IPS-18a (cell line): ENCODE results near the gene PKM.
"Not testable (repeated sequence)": the region's sequence is repeated elsewhere in the genome, so short reads cannot be mapped to it uniquely, and the experiment has no call there.

Experiments used
- H3K27ac ChIP-seq: one replicate; pipeline ENCODE4 v1.5.1; 2013; ENCODE audit warnings: low read length
- H3K27me3 ChIP-seq: one replicate; pipeline ENCODE4 v1.6.1; 2013; ENCODE audit warnings: mild to moderate bottlenecking, low read length; ENCODE audit not compliant: control insufficient read depth, insufficient read depth
- H3K36me3 ChIP-seq: one replicate; pipeline ENCODE4 v1.6.1; 2013; ENCODE audit warnings: low read depth, low read length; ENCODE audit not compliant: control insufficient read depth
- H3K4me1 ChIP-seq: one replicate; pipeline ENCODE4 v1.6.1; 2013; ENCODE audit warnings: low read depth, low read length; ENCODE audit not compliant: control insufficient read depth
- H3K4me3 ChIP-seq: one replicate; pipeline ENCODE4 v1.5.1; 2013; ENCODE audit warnings: low read length
- H3K9ac ChIP-seq: one replicate; pipeline ENCODE4 v1.6.1; 2013; ENCODE audit warnings: mild to moderate bottlenecking, low read length, moderate library complexity
- H3K9me3 ChIP-seq: one replicate; pipeline ENCODE4 v1.6.1; 2013; ENCODE audit warnings: low read depth, low read length; ENCODE audit not compliant: control insufficient read depth

Gene PKM

GRCh38 chr15:72231066-72231832 is at the start of gene PKM:
Gene PKM, minus strand, starts transcription at chr15:72231190. Its CDS starts 12,093 bp downstream, at chr15:72219097.
- Histone ChIP-seq H3K4me1 (peaks cover 29% of the 10 kb centered on the region), H3K9me3 (no peaks in the 10 kb centered on the region), H3K27me3 (peaks cover 56% of the 10 kb centered on the region)

GRCh38 chr15:72280751-72281150 is 49.8 kb upstream of the PKM start:
- no peaks in the 10 kb centered on the region for H3K4me1 ChIP-seq
- H3K4me3 ChIP-seq: no peak overlapping the region
- peaks cover 17% of the 10 kb centered on the region for H3K27me3 ChIP-seq
- H3K9ac ChIP-seq: no peak overlapping the region
- no peaks in the 10 kb centered on the region for H3K36me3 ChIP-seq
- H3K9me3 ChIP-seq: no peaks in the 10 kb centered on the region
- no peak overlapping the region for H3K27ac ChIP-seq

More at GRCh38 chr15:72231066-72231832, at the start of gene PKM:
- H3K4me3 ChIP-seq: peak within 1 kb of the TSS; percentile 92
- peak within 1 kb of the TSS; percentile 88 for H3K27ac ChIP-seq
- H3K36me3 ChIP-seq: no peaks in the 10 kb centered on the region
- peak within 1 kb of the TSS; percentile 95 for H3K9ac ChIP-seq

- Histone ChIP-seq H3K27ac (no peak overlapping the region), H3K4me3 (no peak overlapping the region), H3K9me3 (no peaks in the 10 kb centered on the region), H3K4me1 (no peaks in the 10 kb centered on the region), H3K9ac (no peak overlapping the region), H3K27me3 (peaks cover 25% of the 10 kb centered on the region), H3K36me3 (no peaks in the 10 kb centered on the region)
These were observed 47.7 kb upstream of the PKM start for GRCh38 chr15:72278737-72279136.

- H3K9ac ChIP-seq: no peak overlapping the region
- no peak overlapping the region for H3K27ac ChIP-seq
- H3K4me1 ChIP-seq: peaks cover 7% of the 10 kb centered on the region
- no peaks in the 10 kb centered on the region for H3K36me3 ChIP-seq
- peaks cover 25% of the 10 kb centered on the region for H3K27me3 ChIP-seq
- no peaks in the 10 kb centered on the region for H3K9me3 ChIP-seq
- H3K4me3 ChIP-seq: no peak overlapping the region
These were observed 45.3 kb upstream of the PKM start for GRCh38 chr15:72276326-72276700.

- H3K27ac ChIP-seq, H3K9ac ChIP-seq, H3K4me1 ChIP-seq, H3K9me3 ChIP-seq, H3K4me3 ChIP-seq, H3K36me3 ChIP-seq: not testable (repeated sequence)
- peaks cover 25% of the 10 kb centered on the region for H3K27me3 ChIP-seq
These were observed 44.8 kb upstream of the PKM start for GRCh38 chr15:72275635-72276325.

- Histone ChIP-seq H3K9ac (peak overlapping the region; percentile 59), H3K27ac (no peak overlapping the region), H3K4me3 (peak overlapping the region; percentile 86), H3K36me3 (peaks cover 1% of the 10 kb centered on the region), H3K27me3 (peaks cover 7% of the 10 kb centered on the region), H3K9me3 (no peaks in the 10 kb centered on the region), H3K4me1 (peaks cover 7% of the 10 kb centered on the region)
These were observed 42.0 kb upstream of the PKM start for GRCh38 chr15:72272997-72273352.

- peaks cover 4% of the 10 kb centered on the region for H3K36me3 ChIP-seq
- H3K4me1 ChIP-seq: peaks cover 7% of the 10 kb centered on the region
- no peak within 1 kb of the TSS for H3K27ac ChIP-seq
- H3K9ac ChIP-seq: peak within 1 kb of the TSS; percentile 75
- H3K9me3 ChIP-seq: no peaks in the 10 kb centered on the region
- peak within 1 kb of the TSS; percentile 86 for H3K4me3 ChIP-seq
- peaks cover 7% of the 10 kb centered on the region for H3K27me3 ChIP-seq
These were observed 41.4 kb upstream of the PKM start, which contains the start of gene PARP6 for GRCh38 chr15:72272213-72272996. Gene PARP6, minus strand, starts transcription at chr15:72272554. Its CDS starts 5,077 bp downstream, at chr15:72267477.

GRCh38 chr15:72271895-72272212 is 40.9 kb upstream of the PKM start:
- peak overlapping the region; percentile 75 for H3K9ac ChIP-seq
- no peaks in the 10 kb centered on the region for H3K9me3 ChIP-seq
- peaks cover 7% of the 10 kb centered on the region for H3K4me1 ChIP-seq
- H3K27me3 ChIP-seq: peaks cover 7% of the 10 kb centered on the region
- no peak overlapping the region for H3K27ac ChIP-seq
- H3K36me3 ChIP-seq: peaks cover 9% of the 10 kb centered on the region
- H3K4me3 ChIP-seq: peak overlapping the region; percentile 86

- Histone ChIP-seq H3K27me3 (peaks cover 7% of the 10 kb centered on the region), H3K27ac (no peak overlapping the region), H3K4me1 (peaks cover 7% of the 10 kb centered on the region), H3K9me3 (no peaks in the 10 kb centered on the region), H3K4me3 (peak overlapping the region; percentile 86), H3K36me3 (peaks cover 16% of the 10 kb centered on the region), H3K9ac (no peak overlapping the region)
These were observed 40.2 kb upstream of the PKM start for GRCh38 chr15:72271221-72271620.

- H3K4me3 ChIP-seq: no peak overlapping the region
- peaks cover 3% of the 10 kb centered on the region for H3K27me3 ChIP-seq
- no peak overlapping the region for H3K27ac ChIP-seq
- H3K36me3 ChIP-seq: peaks cover 30% of the 10 kb centered on the region
- H3K4me1 ChIP-seq: peaks cover 7% of the 10 kb centered on the region
- no peak overlapping the region for H3K9ac ChIP-seq
- no peaks in the 10 kb centered on the region for H3K9me3 ChIP-seq
These were observed 38.7 kb upstream of the PKM start for GRCh38 chr15:72269739-72270138.

GRCh38 chr15:72265031-72265430 is 34.0 kb upstream of the PKM start:
- H3K36me3 ChIP-seq: peaks cover 75% of the 10 kb centered on the region

More at GRCh38 chr15:72265031-72265430, 34.0 kb upstream of the PKM start:
- Histone ChIP-seq H3K4me1 (no peaks in the 10 kb centered on the region), H3K27ac (no peak overlapping the region), H3K27me3 (no peaks in the 10 kb centered on the region), H3K9ac (no peak overlapping the region), H3K9me3 (no peaks in the 10 kb centered on the region), H3K4me3 (no peak overlapping the region)
